ENCODE measurements around the gene FCN2.

Gene FCN2

DNA sequence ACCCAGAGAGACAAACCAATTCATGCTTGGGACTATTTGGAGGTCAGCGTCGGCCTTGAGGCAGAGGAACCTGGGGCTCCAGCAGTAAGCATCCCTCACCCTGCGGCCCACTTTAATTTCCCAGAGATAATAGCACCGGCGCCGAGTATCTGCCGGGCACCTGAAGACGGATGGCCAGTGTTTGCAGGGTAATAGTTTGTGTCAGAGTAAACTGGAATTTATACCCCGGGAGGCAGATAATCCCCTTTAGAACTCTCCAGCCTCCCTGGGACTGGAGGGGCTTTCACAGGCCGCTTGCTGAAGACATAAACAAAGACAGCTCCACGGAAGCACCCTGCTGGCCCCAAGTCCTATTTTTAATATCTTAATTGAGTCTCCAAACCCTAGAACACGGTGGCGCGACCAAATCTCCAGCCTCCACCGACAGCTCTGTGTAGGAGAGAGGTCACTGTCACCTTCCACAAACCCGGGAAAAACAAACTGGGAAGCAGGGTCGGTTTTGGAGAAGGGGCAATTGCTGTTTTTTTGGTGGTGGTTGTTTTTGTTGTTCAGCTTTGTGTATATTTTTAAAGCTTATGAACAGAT, 54.5 kb downstream of the FCN2 start:
- DNase-seq, result no peak

GRCh38 chr9:134935701-134936345, 55.2 kb downstream of the FCN2 start:
- no peak for DNase-seq

DNA sequence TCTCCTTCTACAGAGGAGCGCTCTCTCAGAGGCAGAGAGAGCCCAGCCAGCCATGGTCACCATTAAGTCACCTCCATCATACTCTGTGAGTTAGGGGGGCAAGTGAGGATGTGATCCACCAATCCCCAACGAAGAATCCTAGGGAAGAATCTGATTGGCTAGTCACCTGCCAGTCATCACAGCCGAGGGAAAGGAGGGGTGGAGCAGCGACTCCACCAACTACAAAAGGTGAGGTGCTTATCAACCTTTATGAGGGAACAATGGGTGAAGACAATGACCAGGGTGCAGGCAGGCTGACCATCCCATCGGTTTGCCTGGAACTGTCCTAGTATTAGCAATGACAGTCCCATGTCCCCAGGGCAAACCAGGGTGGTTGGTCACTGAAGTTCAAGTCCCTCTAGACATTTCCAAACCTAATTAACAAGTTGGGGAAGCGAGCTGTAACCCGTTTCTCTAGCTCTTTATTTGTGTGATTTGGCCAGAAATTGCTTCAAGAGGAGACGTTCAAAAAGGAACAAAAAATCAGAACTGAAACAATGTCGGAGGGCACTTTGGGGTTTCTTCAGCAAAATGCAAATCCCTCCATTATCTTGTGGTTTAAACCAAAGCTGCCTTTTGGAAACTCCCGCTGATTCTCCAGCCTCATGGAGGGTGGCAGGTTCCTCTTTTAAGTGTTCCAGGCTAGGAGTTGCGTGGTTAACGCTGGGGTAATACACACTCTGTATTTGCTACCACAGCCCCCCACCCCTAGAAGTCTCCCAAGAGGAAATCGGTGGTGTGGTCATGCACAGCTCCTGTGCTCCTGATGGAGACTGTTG, 55.9 kb downstream of the FCN2 start:
- DNase-seq, result no peak

Measured in SIG-M5 (cell line).